Fibroblast of villous mesenchyme (primary cell): ENCODE results near the gene BARHL1. TPM values are rescaled to one million over a fixed set of nuclear protein-coding genes. Genes with fewer than 3 reads are reported as not detected.

Experiments
- DNase-seq: peaks from one replicate; pipeline ENCODE4 v3.0.0-alpha.2; 2010; ENCODE audit warnings: low read depth
- H3K4me3 ChIP-seq: 2 replicates; pipeline ENCODE4 v1.5.1; 2011; ENCODE audit warnings: low read depth, mild to moderate bottlenecking, low read length
- total RNA-seq: library from RNA; depleted of rRNA; stranded (reverse); fragments of >200 nt; gene quantifications from 2 replicates; pipeline ENCODE4 v1.2.3, GENCODE V29; 2012
- TF ChIP-seq, protein P1 (sequence below): IDR thresholded peaks from 2 replicates; pipeline ENCODE4 v1.5.1; 2012; ENCODE audit warnings: low read depth, mild to moderate bottlenecking, low read length; ENCODE audit not compliant: insufficient read depth

BARHL1 gene
- total RNA-seq, 1 donor: not detected

DNA sequence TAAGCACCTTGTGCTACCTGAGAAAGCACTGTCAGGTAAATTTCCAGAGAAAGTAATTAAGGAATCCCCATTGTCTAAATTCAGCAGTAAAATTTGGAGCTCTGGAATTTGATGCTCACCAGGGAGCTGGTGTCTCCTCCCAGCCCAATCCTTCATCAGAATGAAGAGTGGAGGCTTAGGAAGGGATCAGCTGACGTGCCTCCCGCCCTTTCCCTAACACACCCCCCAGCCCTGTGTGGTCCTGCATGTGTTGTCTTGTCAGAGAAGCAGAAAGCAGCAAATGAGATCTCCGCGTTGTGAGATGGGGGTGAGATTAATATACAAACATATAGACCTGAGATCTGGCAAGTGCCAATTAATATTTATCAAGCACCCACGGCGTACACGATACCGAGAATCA, 26.9 kb upstream of the BARHL1 start:
- TF ChIP-seq, protein P1, sequence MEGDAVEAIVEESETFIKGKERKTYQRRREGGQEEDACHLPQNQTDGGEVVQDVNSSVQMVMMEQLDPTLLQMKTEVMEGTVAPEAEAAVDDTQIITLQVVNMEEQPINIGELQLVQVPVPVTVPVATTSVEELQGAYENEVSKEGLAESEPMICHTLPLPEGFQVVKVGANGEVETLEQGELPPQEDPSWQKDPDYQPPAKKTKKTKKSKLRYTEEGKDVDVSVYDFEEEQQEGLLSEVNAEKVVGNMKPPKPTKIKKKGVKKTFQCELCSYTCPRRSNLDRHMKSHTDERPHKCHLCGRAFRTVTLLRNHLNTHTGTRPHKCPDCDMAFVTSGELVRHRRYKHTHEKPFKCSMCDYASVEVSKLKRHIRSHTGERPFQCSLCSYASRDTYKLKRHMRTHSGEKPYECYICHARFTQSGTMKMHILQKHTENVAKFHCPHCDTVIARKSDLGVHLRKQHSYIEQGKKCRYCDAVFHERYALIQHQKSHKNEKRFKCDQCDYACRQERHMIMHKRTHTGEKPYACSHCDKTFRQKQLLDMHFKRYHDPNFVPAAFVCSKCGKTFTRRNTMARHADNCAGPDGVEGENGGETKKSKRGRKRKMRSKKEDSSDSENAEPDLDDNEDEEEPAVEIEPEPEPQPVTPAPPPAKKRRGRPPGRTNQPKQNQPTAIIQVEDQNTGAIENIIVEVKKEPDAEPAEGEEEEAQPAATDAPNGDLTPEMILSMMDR: no peak
- no peak overlapping the region for H3K4me3 ChIP-seq
- DNase-seq: no peak

DNA sequence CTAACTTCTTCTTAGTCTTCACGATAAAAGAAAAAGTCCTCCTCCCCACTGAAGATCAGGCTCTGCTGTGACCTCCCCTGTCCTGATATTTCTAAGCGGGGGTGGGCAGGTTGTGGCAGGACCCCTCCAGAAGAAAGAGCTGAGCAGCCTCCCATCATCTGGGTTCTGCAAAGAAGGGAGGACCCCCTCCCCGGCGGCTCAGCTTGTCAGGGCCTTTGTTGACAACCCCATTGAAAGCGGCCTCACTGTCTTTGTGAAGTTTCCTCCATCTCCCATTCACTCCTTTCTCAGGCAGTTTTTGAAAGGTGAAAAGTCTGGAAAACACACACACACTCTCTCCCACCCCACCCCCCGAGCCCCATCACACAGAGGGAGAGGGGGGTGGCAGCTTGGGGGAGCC, 26.2 kb upstream of the BARHL1 start:
- DNase-seq: no peak
- no peak overlapping the region for H3K4me3 ChIP-seq
- TF ChIP-seq, protein P1: no peak

GRCh38 chr9:132556714-132557113, 25.7 kb upstream of the BARHL1 start:
- TF ChIP-seq, protein P1: no peak
- DNase-seq: no peak
- H3K4me3 ChIP-seq: no peak overlapping the region

- TF ChIP-seq, protein P1: no peak
- H3K4me3 ChIP-seq: no peak overlapping the region
- no peak for DNase-seq
These were observed 25.2 kb upstream of the BARHL1 start for GRCh38 chr9:132557159-132557558.

- TF ChIP-seq, protein P1: no peak
- no peak for DNase-seq
- no peak overlapping the region for H3K4me3 ChIP-seq
These were observed 22.7 kb upstream of the BARHL1 start for GRCh38 chr9:132559711-132560110.

DNA sequence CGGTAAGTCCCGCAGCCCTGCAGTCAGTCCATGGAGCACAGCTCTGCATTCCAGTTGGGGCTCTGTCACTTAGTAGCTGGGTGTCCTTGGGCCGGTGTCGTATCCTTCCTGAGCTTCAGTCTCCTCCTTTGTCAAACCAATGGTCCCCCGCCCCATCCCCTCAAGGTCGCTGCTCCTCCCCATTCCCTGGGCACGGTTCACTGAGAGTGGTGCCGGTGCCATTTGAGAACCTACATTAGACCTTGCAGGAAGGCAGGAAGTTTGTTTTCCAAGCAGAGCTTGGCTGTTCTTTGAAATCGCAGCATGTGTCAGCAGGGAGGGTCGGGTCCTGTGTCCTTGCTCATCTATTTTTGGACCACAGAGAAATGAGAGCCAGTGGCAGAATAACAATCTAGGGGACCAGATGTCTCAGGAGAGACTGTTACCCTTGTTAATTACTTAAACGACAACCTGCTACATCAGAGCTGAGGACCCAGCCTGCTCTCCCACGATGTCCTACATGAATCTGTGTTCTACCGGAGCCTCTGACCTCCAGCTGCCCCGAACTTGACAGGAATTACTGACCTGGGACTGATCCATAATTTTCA, 21.7 kb upstream of the BARHL1 start:
- no peak overlapping the region for H3K4me3 ChIP-seq
- DNase-seq: no peak
- TF ChIP-seq, protein P1: no peak

DNA sequence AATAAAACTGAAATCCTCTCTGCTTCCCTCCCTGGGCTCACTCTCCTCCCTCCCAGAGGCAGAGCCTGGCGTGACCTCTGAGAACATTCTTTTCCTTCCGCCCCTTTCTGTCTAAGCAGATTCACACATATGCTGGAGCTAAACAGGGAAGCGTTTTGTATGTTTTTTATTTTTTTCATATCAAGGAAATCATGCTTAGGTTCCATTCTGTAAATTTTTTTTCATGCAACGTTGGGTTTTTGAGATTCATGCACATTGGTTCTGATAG, 20.2 kb upstream of the BARHL1 start:
- TF ChIP-seq, protein P1: no peak
- no peak for DNase-seq
- H3K4me3 ChIP-seq: no peak overlapping the region
